Measurements from ENCODE around the gene ANKFN1.

ANKFN1 gene

DNA sequence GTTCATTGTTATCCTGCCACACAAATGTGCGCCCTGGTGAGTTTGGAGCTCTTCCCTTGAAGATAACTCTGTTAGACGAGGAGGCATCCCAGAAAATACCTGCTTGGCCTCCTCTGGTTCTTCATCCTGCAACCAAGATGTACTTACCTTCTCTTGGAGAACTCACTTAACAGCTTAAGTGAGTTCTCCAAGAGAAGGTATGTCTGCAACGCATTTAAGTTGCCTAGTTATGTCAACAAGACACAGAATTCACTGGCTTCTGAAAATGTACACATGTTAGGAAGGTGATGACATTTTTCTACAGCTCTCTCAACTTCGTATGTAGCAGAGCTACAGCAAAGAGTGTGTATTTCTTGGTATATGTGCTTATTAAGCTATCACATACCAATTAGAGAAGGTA, 361.6 kb downstream of the ANKFN1 start:
- no CpG with 5 or more reads among the region's 4 CpGs for WGBS (ENCODE audit: extremely low coverage, insufficient coverage, insufficient read length)
- no peaks in the 10 kb centered on the region for H3K79me2 ChIP-seq (ENCODE audit: control insufficient read depth, insufficient read depth, low read length, poor library complexity)
- no peak overlapping the region for H4K12ac ChIP-seq (ENCODE audit: low read depth, low read length)
- no peak overlapping the region for H3K18ac ChIP-seq (ENCODE audit: low read length)
- no peak overlapping the region for H3K23ac ChIP-seq (ENCODE audit: low read length)
- no peak overlapping the region for H3K14ac ChIP-seq (ENCODE audit: low read length)
- H3K4ac ChIP-seq (ENCODE audit: low read depth, low read length), result no peak overlapping the region
- H3K9ac ChIP-seq (ENCODE audit: low read length), result no peak overlapping the region
- H4K91ac ChIP-seq (ENCODE audit: low read depth, low read length), result no peak overlapping the region
- no peak overlapping the region for H2BK5ac ChIP-seq (ENCODE audit: low read depth, low read length, poor library complexity)
- H2BK12ac ChIP-seq (ENCODE audit: low read length), result no peak overlapping the region
- H3K9me3 ChIP-seq (ENCODE audit: insufficient read depth, low read depth, low read length), result no peaks in the 10 kb centered on the region
- no peak overlapping the region for H3K4me2 ChIP-seq (ENCODE audit: low read length)
- no peaks in the 10 kb centered on the region for H3K36me3 ChIP-seq (ENCODE audit: control insufficient read depth in 1 of 2, insufficient read depth in 2 of 2, low read length in 2 of 2)
- no peak overlapping the region for H2AFZ ChIP-seq (ENCODE audit: insufficient read depth, low read length, poor library complexity)
- H3K27me3 ChIP-seq (ENCODE audit: insufficient read depth, low read length), result no peaks in the 10 kb centered on the region
- H3K4me1 ChIP-seq (ENCODE audit: control insufficient read depth in 1 of 2, insufficient read depth in 2 of 2, low read length in 2 of 2), result peaks cover 8 to 11% of the 10 kb centered on the region in 2 experiments
- H3K79me1 ChIP-seq (ENCODE audit: low read length), result peaks cover 10% of the 10 kb centered on the region
- no peak overlapping the region for H3K4me3 ChIP-seq (ENCODE audit: low read depth, low read length)
- H4K8ac ChIP-seq (ENCODE audit: low read depth, low read length), result no peak overlapping the region
- H3K27ac ChIP-seq (ENCODE audit: low read depth, low read length), result no peak overlapping the region
- peak in 1 of 2 donors; percentile 69 for DNase-seq
- no peak overlapping the region for H2BK120ac ChIP-seq (ENCODE audit: insufficient read depth, low read length, poor library complexity)
- H2AK5ac ChIP-seq (ENCODE audit: low read length), result no peak overlapping the region

- H4K91ac ChIP-seq (ENCODE audit: low read depth, low read length), result peak overlapping the region; percentile 55
- H3K4ac ChIP-seq (ENCODE audit: low read depth, low read length), result no peak overlapping the region
- H3K23ac ChIP-seq (ENCODE audit: low read length), result no peak overlapping the region
- no peak overlapping the region for H3K27ac ChIP-seq (ENCODE audit: low read depth, low read length)
- no peak overlapping the region for H2AFZ ChIP-seq (ENCODE audit: insufficient read depth, low read length, poor library complexity)
- H3K9me3 ChIP-seq (ENCODE audit: insufficient read depth, low read depth, low read length), result no peaks in the 10 kb centered on the region
- H3K14ac ChIP-seq (ENCODE audit: low read length), result no peak overlapping the region
- peaks cover 13 to 16% of the 10 kb centered on the region in 2 experiments for H3K4me1 ChIP-seq (ENCODE audit: control insufficient read depth in 1 of 2, insufficient read depth in 2 of 2, low read length in 2 of 2)
- H2AK5ac ChIP-seq (ENCODE audit: low read length), result no peak overlapping the region
- peak overlapping the region; percentile 76 for H2BK12ac ChIP-seq (ENCODE audit: low read length)
- H4K12ac ChIP-seq (ENCODE audit: low read depth, low read length), result no peak overlapping the region
- H3K79me1 ChIP-seq (ENCODE audit: low read length), result peaks cover 13% of the 10 kb centered on the region
- H3K4me2 ChIP-seq (ENCODE audit: low read length), result no peak overlapping the region
- no peak overlapping the region for H3K9ac ChIP-seq (ENCODE audit: low read length)
- no peak overlapping the region for H3K18ac ChIP-seq (ENCODE audit: low read length)
- no peak for DNase-seq
- H3K4me3 ChIP-seq (ENCODE audit: low read depth, low read length), result no peak overlapping the region
- H3K79me2 ChIP-seq (ENCODE audit: control insufficient read depth, insufficient read depth, low read length, poor library complexity), result no peaks in the 10 kb centered on the region
- H3K27me3 ChIP-seq (ENCODE audit: insufficient read depth, low read length), result no peaks in the 10 kb centered on the region
- H4K8ac ChIP-seq (ENCODE audit: low read depth, low read length), result peak overlapping the region; percentile 28
- no peaks in the 10 kb centered on the region for H3K36me3 ChIP-seq (ENCODE audit: control insufficient read depth in 1 of 2, insufficient read depth in 2 of 2, low read length in 2 of 2)
- no CpG with 5 or more reads among the region's 12 CpGs for WGBS (ENCODE audit: extremely low coverage, insufficient coverage, insufficient read length)
- peak overlapping the region; percentile 20 for H2BK120ac ChIP-seq (ENCODE audit: insufficient read depth, low read length, poor library complexity)
- H2BK5ac ChIP-seq (ENCODE audit: low read depth, low read length, poor library complexity), result no peak overlapping the region
Observed at GRCh38 chr17:56521414-56522141, 368.3 kb downstream of the ANKFN1 start.

DNA sequence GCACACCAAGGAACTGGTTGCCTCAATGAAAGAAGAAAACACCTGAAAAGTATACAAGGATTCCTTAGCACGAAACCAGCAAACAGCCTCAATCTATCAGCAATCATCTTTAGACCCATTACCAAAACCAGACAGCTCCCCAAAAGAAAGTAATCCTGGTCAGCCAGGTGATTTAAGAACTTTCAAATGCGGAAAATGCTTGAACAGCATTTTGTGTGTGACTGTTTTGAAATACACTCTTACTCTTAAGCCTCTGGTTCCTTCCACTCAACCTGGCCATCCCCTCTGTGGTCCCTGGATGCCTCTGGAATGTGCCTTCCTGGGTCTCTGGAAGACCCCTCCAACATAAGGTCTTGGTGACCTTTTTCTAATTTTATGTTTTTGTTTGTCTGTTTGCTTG, 369.8 kb downstream of the ANKFN1 start:
- Histone ChIP-seq H3K4me3 (ENCODE audit: low read depth, low read length) (no peak overlapping the region), H3K14ac (ENCODE audit: low read length) (no peak overlapping the region), H3K4ac (ENCODE audit: low read depth, low read length) (no peak overlapping the region), H3K79me1 (ENCODE audit: low read length) (peaks cover 21% of the 10 kb centered on the region), H3K4me2 (ENCODE audit: low read length) (no peak overlapping the region), H3K36me3 (ENCODE audit: control insufficient read depth in 1 of 2, insufficient read depth in 2 of 2, low read length in 2 of 2) (no peaks in the 10 kb centered on the region), H3K9ac (ENCODE audit: low read length) (no peak overlapping the region), H3K79me2 (ENCODE audit: control insufficient read depth, insufficient read depth, low read length, poor library complexity) (no peaks in the 10 kb centered on the region), H2AK5ac (ENCODE audit: low read length) (no peak overlapping the region), H2BK120ac (ENCODE audit: insufficient read depth, low read length, poor library complexity) (peak overlapping the region; percentile 54), H4K91ac (ENCODE audit: low read depth, low read length) (no peak overlapping the region), H3K9me3 (ENCODE audit: insufficient read depth, low read depth, low read length) (no peaks in the 10 kb centered on the region), H3K27me3 (ENCODE audit: insufficient read depth, low read length) (no peaks in the 10 kb centered on the region), H3K27ac (ENCODE audit: low read depth, low read length) (no peak overlapping the region), H3K18ac (ENCODE audit: low read length) (no peak overlapping the region), H3K23ac (ENCODE audit: low read length) (no peak overlapping the region), H4K8ac (ENCODE audit: low read depth, low read length) (no peak overlapping the region), H2AFZ (ENCODE audit: insufficient read depth, low read length, poor library complexity) (no peak overlapping the region), H2BK5ac (ENCODE audit: low read depth, low read length, poor library complexity) (peak overlapping the region; percentile 11), H4K12ac (ENCODE audit: low read depth, low read length) (no peak overlapping the region), H3K4me1 (ENCODE audit: control insufficient read depth in 1 of 2, insufficient read depth in 2 of 2, low read length in 2 of 2) (peaks cover 18% of the 10 kb centered on the region in 2 experiments), H2BK12ac (ENCODE audit: low read length) (peak overlapping the region; percentile 53)
- WGBS (ENCODE audit: extremely low coverage, insufficient coverage, insufficient read length), result no CpG with 5 or more reads among the region's 2 CpGs
- DNase-seq, result no peak

DNA sequence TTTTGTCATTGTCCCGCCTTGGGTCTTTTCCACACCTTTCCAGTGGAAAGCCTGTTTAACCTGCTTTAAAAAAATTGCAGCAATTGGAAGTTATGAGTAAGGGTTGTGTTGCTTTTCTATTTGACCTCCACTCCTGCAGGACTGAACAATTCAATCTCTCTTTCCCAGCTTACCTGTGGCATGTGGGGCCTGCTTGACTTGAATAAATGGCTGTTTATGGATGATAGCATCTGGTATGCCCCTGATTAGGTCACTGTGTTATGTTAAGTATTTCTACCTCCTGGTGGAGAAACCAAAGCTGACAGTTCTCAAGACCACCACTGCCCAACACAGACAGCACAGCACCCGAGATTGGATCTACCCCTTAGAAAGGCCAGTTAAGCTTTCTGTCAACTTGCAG, 375.4 kb downstream of the ANKFN1 start:
- Histone ChIP-seq H3K14ac (ENCODE audit: low read length) (no peak overlapping the region), H3K4me1 (ENCODE audit: control insufficient read depth in 1 of 2, insufficient read depth in 2 of 2, low read length in 2 of 2) (peaks cover 12 to 17% of the 10 kb centered on the region in 2 experiments), H2BK120ac (ENCODE audit: insufficient read depth, low read length, poor library complexity) (no peak overlapping the region), H3K4me3 (ENCODE audit: low read depth, low read length) (no peak overlapping the region), H2BK5ac (ENCODE audit: low read depth, low read length, poor library complexity) (no peak overlapping the region), H3K9me3 (ENCODE audit: insufficient read depth, low read depth, low read length) (no peaks in the 10 kb centered on the region), H3K4me2 (ENCODE audit: low read length) (no peak overlapping the region), H4K91ac (ENCODE audit: low read depth, low read length) (no peak overlapping the region), H2AK5ac (ENCODE audit: low read length) (no peak overlapping the region), H3K9ac (ENCODE audit: low read length) (no peak overlapping the region), H4K12ac (ENCODE audit: low read depth, low read length) (no peak overlapping the region), H3K27me3 (ENCODE audit: insufficient read depth, low read length) (no peaks in the 10 kb centered on the region), H3K4ac (ENCODE audit: low read depth, low read length) (no peak overlapping the region), H3K36me3 (ENCODE audit: control insufficient read depth in 1 of 2, insufficient read depth in 2 of 2, low read length in 2 of 2) (no peaks in the 10 kb centered on the region), H3K18ac (ENCODE audit: low read length) (no peak overlapping the region), H3K79me1 (ENCODE audit: low read length) (peaks cover 19% of the 10 kb centered on the region), H2BK12ac (ENCODE audit: low read length) (no peak overlapping the region), H4K8ac (ENCODE audit: low read depth, low read length) (no peak overlapping the region), H2AFZ (ENCODE audit: insufficient read depth, low read length, poor library complexity) (no peak overlapping the region), H3K23ac (ENCODE audit: low read length) (no peak overlapping the region), H3K27ac (ENCODE audit: low read depth, low read length) (peak overlapping the region; percentile 68), H3K79me2 (ENCODE audit: control insufficient read depth, insufficient read depth, low read length, poor library complexity) (no peaks in the 10 kb centered on the region)
- peak; percentile 65 to 90 for DNase-seq
- no CpG with 5 or more reads among the region's 2 CpGs for WGBS (ENCODE audit: extremely low coverage, insufficient coverage, insufficient read length)

Measured in trophoblast cell (in vitro differentiated cells and primary cell).